Stomach (tissue), 9 donors: ENCODE measurements around the gene ELAVL1. TPM values are rescaled to one million over a fixed set of nuclear protein-coding genes. Genes with fewer than 3 reads are reported as not detected.
"Not testable (repeated sequence)": the region's sequence is repeated elsewhere in the genome, so short reads cannot be mapped to it uniquely, and the experiment has no call there.

Experiments
- DNase-seq, 2 donors: peaks; one replicate each; pipeline versions ENCODE4 v3.0.0 to v3.0.0-alpha.2; 2013 to 2019
- H3K27ac ChIP-seq, 5 donors: fragments of 200-600 bp in 4 of 5; sonication (generic) in 4 of 5; one replicate each; pipeline ENCODE4 v1.5.1; 2013 to 2019; ENCODE audit warnings: mild to moderate bottlenecking in 1 of 5, moderate library complexity in 1 of 5
- H3K27me3 ChIP-seq, 3 donors: fragments of 200-600 bp; sonication (generic); one replicate each; pipeline ENCODE4 v1.5.1; 2017 to 2019; ENCODE audit warnings: mixed run types in 1 of 3
- H3K36me3 ChIP-seq, 4 donors: fragments of 200-600 bp; sonication (generic); 1 replicate in 3 of 4; 2 replicates in 1 of 4; pipeline ENCODE4 v1.5.1; 2016 to 2019
- H3K4me1 ChIP-seq, 4 donors: fragments of 200-600 bp; sonication (generic); one replicate each; pipeline ENCODE4 v1.5.1; 2016 to 2019
- H3K4me3 ChIP-seq, 4 donors: fragments of 200-600 bp; sonication (generic) in 3 of 4; one replicate each; pipeline ENCODE4 v1.5.1; 2016 to 2019; ENCODE audit warnings: mild to moderate bottlenecking in 1 of 4
- H3K9me3 ChIP-seq, 4 donors: fragments of 200-600 bp; sonication (generic); one replicate each; pipeline ENCODE4 v1.5.1; 2016 to 2019
- EP300 ChIP-seq: sonication (generic); formaldehyde crosslinking; IDR thresholded peaks from one replicate; pipeline ENCODE4 v1.6.1; 2017; ENCODE audit warnings: antibody characterized with exemption
- POLR2A ChIP-seq, 4 donors: fragments of 450-650 bp; IDR thresholded peaks; one replicate each; pipeline ENCODE4 v1.6.1; 2016; ENCODE audit warnings: antibody characterized with exemption in 4 of 4, control low read depth in 2 of 4, mild to moderate bottlenecking in 1 of 4, moderate library complexity in 1 of 4
- POLR2AphosphoS5 ChIP-seq, 3 donors: sonication (generic); formaldehyde crosslinking; IDR thresholded peaks; one replicate each; pipeline ENCODE4 v1.6.1; 2016; ENCODE audit warnings: antibody characterized with exemption in 3 of 3
- WGBS, 5 donors: extraction: QIAGEN DNeasy Blood & Tissue Kit in 3 of 5; methylation state at CpG; one replicate each; pipeline versions ENCODE4 v1.1.5 to v1.1.7; 2013 to 2018; 5-methylcytosine and 5-hydroxymethylcytosine counted together
- intact Hi-C: fragments of 100-400 bp; cut with DNase I; formaldehyde crosslinking; loops from one replicate; pipeline ENCODE4 v1.15.1; 2023; ENCODE audit warnings: low total_unique reads
- polyA plus RNA-seq, 3 donors: library from polyadenylated mRNA; stranded (reverse); fragments of 200-250 nt; gene quantifications; one replicate each; pipeline ENCODE4 v1.2.3, GENCODE V29; 2013
- total RNA-seq, 5 donors: library from RNA; depleted of rRNA; stranded (reverse); fragments of >200 nt; gene quantifications; one replicate each; pipeline versions ENCODE4 v1.1.0 to v1.2.3, GENCODE V29; 2014 to 2016
- TF ChIP-seq, protein P1 (sequence below), 7 experiments: fragments of 450-650 bp in 4 of 7; fragments of 200-600 bp in 3 of 7; sonication (generic) in 3 of 7; IDR thresholded peaks; one replicate each; pipeline ENCODE4 v1.5.1; 2016 to 2019; ENCODE audit warnings: antibody characterized with exemption in 7 of 7, control low read depth in 2 of 7, mild to moderate bottlenecking in 1 of 7
- donor health status: healthy with polysubstance abuse.
- donor health status: Bipolar disorder and iron deficiency.
- donor health status: healthy.

Gene ELAVL1
- total and polyA plus RNA-seq, 8 donors: 11.2 to 50.2 (median 19.3) TPM

DNA sequence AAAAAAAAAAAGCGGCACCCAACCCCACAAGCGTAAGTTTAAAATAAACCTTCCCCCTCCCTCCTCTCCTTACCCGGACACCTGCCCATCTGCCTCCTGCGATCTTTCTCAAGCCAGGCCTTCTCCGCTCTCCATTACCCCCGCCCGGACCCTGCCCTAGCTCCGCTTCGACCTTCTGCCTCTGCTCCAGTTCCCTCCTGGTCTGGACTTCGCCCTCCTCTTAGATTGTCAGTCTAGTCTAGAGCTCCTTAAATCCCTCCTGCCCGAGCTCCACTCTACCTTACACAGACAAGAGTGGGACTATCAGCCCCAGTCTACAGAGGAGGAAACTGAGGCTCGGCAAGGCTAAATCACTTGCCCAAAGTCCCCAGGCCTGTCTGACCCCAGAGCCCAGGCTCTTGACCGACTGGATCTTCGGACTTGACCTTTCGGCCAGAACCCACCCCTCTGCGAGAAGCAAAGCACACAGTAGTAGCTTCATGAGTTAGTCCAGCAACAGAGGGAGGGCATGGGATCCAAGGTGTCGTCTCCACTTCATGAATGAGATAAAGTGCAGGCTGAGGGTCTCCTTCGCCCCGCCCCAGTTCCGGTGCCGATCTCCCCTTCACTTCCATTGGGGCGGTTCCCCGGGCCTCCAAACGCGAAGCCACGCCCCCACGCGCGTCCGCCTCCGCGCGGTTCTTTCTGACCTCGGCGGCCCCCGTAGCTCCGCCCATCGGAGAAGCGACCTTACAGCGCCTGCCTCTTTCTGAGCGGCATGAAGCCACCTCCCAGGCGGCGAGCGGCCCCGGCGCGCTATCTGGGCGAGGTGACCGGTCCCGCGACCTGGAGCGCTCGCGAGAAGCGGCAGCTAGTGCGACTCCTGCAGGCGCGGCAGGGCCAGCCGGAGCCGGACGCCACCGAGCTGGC, 85.6 kb downstream of the ELAVL1 start, which contains the start of gene SNAPC2:
Gene SNAPC2, plus strand, starts transcription at position 729 of the 909 bp plus-strand sequence. Its CDS starts 29 bp downstream, at position 758.
- TF ChIP-seq POLR2AphosphoS5 (IDR thresholded peaks at IDR 0.05): peak; percentile 81 to 96 (median 88)
- TF ChIP-seq POLR2A (IDR thresholded peaks at IDR 0.05): no peak
- Histone ChIP-seq H3K27me3 (peaks cover 12 to 52% (median 46%) of the 10 kb centered on the region in 3 donors), H3K9me3 (no peaks in the 10 kb centered on the region), H3K4me1 (peaks cover 54 to 91% (median 70%) of the 10 kb centered on the region in 4 donors), H3K36me3 (peaks cover 13 to 20% (median 16%) of the 10 kb centered on the region in 4 donors), H3K27ac (peak within 1 kb of the TSS; percentile 89 to 97 (median 94)), H3K4me3 (peak within 1 kb of the TSS; percentile 69 to 83 (median 76))
- intact Hi-C loops: loop anchor here (10.0 kb wide), 1 partner anchor 65 kb away; no protein-coding TSS in a partner anchor
- DNase-seq: peak; percentile 98
- 4 to 12% (median 6%) methylated on average over 34 to 62 of the region's 62 CpGs for WGBS, 5 donors

DNA sequence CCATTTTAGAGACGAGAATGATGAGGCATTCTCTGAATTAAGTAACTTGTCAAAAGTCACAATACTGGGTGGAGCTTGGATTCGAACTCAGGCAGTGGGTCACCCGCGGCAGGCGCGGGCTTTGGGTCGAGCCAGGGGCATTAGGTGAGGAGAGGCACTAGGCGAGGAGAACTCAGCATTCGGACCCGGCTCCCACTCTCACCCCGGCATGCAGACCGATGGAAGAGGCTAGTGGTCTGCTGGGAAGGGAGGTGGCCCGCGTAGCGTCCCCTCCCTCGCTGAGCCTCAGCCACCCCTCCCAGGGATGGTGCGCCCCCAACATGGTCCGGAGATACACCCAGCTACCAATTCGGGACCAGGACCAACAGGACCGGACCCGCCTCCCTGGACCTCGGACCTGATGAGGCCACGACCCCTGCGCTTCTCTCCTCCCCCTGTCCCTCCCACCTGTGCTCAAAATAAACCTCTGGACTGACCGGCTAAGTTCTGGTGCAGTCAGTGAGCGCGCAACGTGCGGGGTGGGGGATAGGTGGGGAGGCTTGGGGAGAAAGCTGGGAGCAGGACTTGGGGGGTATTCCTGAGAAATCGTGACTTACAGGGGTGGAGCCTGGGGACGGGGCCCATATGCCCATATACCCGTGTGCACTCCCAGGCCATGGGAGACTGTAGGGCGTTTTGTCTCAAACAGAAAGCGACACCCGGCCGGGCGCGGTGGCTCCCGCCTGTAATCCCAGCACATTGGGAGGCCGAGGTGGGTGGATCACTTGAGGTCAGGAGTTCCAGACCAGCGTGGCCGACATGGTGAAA, 86.6 kb downstream of the ELAVL1 start:
- intact Hi-C loops: no loop called here
- H3K27me3 ChIP-seq: peaks cover 12 to 60% (median 52%) of the 10 kb centered on the region in 3 donors
- H3K4me3 ChIP-seq: peak overlapping the region in 1 of 4 donors; percentile 79
- DNase-seq: peak in 1 of 2 donors; percentile 44
- H3K27ac ChIP-seq: no peak overlapping the region
- H3K4me1 ChIP-seq: peaks cover 50 to 84% (median 62%) of the 10 kb centered on the region in 4 donors
- H3K9me3 ChIP-seq: no peaks in the 10 kb centered on the region
- TF ChIP-seq, protein P1, sequence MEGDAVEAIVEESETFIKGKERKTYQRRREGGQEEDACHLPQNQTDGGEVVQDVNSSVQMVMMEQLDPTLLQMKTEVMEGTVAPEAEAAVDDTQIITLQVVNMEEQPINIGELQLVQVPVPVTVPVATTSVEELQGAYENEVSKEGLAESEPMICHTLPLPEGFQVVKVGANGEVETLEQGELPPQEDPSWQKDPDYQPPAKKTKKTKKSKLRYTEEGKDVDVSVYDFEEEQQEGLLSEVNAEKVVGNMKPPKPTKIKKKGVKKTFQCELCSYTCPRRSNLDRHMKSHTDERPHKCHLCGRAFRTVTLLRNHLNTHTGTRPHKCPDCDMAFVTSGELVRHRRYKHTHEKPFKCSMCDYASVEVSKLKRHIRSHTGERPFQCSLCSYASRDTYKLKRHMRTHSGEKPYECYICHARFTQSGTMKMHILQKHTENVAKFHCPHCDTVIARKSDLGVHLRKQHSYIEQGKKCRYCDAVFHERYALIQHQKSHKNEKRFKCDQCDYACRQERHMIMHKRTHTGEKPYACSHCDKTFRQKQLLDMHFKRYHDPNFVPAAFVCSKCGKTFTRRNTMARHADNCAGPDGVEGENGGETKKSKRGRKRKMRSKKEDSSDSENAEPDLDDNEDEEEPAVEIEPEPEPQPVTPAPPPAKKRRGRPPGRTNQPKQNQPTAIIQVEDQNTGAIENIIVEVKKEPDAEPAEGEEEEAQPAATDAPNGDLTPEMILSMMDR (IDR thresholded peaks at IDR 0.05): no peak
- TF ChIP-seq POLR2A (IDR thresholded peaks at IDR 0.05) (no peak), POLR2AphosphoS5 (IDR thresholded peaks at IDR 0.05) (no peak), EP300 (no peak)
- peaks cover 13 to 20% (median 16%) of the 10 kb centered on the region in 4 donors for H3K36me3 ChIP-seq
- 36 to 52% (median 40%) methylated on average over 35 to 42 of the region's 42 CpGs for WGBS, 5 donors

DNA sequence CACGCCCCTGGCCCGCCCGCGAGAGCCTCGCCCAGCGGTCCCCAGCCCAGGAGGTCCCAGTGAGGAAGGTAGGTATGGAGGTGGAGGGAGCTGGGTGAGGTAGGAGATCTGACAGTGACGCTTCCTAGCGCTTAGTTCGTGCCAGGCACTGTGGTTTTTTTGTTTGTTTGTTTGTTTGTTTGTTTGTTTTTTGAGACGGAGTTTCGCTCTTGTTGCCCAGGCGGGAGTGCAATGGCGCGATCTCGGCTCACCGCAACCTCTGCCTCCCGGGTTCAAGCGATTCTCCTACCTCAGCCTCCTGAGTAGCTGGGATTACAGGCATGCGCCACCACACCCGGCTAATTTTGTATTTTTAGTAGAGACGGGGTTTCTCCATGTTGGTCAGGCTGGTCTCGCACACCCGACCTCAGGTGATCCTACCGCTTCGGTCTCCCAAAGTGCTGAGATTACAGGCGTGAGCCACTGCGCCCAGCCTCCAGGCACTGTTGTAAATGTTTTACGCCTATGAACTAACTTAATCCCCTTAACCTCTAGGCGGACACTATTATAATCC, 87.3 kb downstream of the ELAVL1 start:
- peaks cover 14 to 23% (median 20%) of the 10 kb centered on the region in 4 donors for H3K36me3 ChIP-seq
- H3K27me3 ChIP-seq: peaks cover 12 to 67% (median 52%) of the 10 kb centered on the region in 3 donors
- peaks cover 50 to 78% (median 60%) of the 10 kb centered on the region in 4 donors for H3K4me1 ChIP-seq
- intact Hi-C loops, H3K9me3 ChIP-seq, DNase-seq: not testable (repeated sequence)
- WGBS, 5 donors: 19 to 29% (median 26%) methylated on average over 24 to 29 of the region's 29 CpGs
- H3K27ac ChIP-seq: peak overlapping the region in 2 of 5 donors; percentile 29 to 65
- peak overlapping the region in 3 of 4 donors; percentile 31 to 51 (median 47) for H3K4me3 ChIP-seq

DNA sequence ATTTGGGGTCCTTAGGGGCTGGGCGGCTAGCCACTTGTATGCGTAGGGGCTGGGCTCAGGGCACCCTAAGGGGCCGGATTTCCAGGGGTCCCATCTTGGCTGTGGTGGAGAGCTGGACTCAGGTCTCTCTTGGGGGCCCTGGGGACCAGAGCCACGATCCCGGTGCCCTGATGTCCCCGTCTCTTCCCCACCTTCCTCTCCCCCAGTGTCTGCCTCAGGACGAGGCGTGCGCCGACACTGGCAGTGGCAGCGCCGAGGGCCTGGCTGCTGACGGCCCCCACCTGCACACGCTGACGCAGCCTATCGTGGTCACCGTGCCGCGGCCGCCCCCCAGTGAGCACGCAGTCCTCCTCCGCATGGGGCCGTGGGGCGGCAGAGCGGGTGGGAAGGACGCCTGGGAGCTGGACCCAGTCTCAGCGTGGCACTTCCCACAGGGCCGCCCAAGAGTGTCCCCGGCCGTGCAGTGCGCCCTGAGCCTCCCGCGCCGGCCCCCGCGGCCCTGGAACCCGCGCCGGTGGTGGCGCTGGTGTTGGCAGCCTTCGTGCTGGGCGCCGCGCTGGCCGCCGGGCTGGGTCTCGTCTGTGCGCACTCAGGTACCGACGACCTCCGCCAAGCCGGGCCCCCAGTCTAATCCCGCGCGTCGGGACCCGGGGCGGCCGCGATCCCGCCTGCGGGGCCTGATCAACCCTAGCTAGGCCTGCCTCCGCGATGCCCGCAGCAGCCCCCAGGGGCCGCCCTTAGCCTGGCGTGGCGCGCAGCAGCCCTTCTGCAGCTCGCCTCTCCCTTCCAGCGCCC, 88.0 kb downstream of the ELAVL1 start:
- peak overlapping the region; percentile 31 to 51 (median 40) for H3K4me3 ChIP-seq
- intact Hi-C loops: no loop called here
- peaks cover 15 to 23% (median 20%) of the 10 kb centered on the region in 4 donors for H3K36me3 ChIP-seq
- H3K9me3 ChIP-seq: no peaks in the 10 kb centered on the region
- peak overlapping the region in 2 of 5 donors; percentile 29 to 65 for H3K27ac ChIP-seq
- H3K27me3 ChIP-seq: peaks cover 12 to 67% (median 52%) of the 10 kb centered on the region in 3 donors
- peaks cover 49 to 71% (median 58%) of the 10 kb centered on the region in 4 donors for H3K4me1 ChIP-seq
- DNase-seq: peak; percentile 58 to 88
- TF ChIP-seq POLR2AphosphoS5 (IDR thresholded peaks at IDR 0.05): no peak
- TF ChIP-seq, protein P1 (IDR thresholded peaks at IDR 0.05): peak in 4 of 7 experiments; percentile 8 to 55 (median 43)
- no peak for TF ChIP-seq POLR2A (IDR thresholded peaks at IDR 0.05)
- no peak for TF ChIP-seq EP300
- 1% methylated on average over 19 to 71 of the region's 71 CpGs for WGBS, 5 donors
